H9 (cell line): Measurements from ENCODE around the gene CAMTA1. TPM values are rescaled to one million over a fixed set of nuclear protein-coding genes. Genes with fewer than 3 reads are reported as not detected.

Experiments
- DNase-seq: peaks from one replicate; pipeline ENCODE4 v3.0.0-alpha.2; 2017
- H2AFZ ChIP-seq: one replicate; pipeline ENCODE4 v1.6.1; 2013; ENCODE audit warnings: mild to moderate bottlenecking, low read length, control low read depth, moderate library complexity
- H2AK5ac ChIP-seq: 2 replicates; pipeline ENCODE4 v1.6.1; 2013; ENCODE audit warnings: low read length, control low read depth, mixed read lengths; ENCODE audit not compliant: insufficient read length
- H2BK120ac ChIP-seq: one replicate; pipeline ENCODE4 v1.6.1; 2013; ENCODE audit warnings: low read depth, mild to moderate bottlenecking, low read length, control low read depth, inconsistent platforms; ENCODE audit not compliant: poor library complexity, severe bottlenecking
- H2BK12ac ChIP-seq: 2 replicates; pipeline ENCODE4 v1.6.1; 2013; ENCODE audit warnings: low read length, control low read depth, mixed read lengths, low read depth; ENCODE audit not compliant: insufficient read length
- H2BK15ac ChIP-seq: 2 replicates; pipeline ENCODE4 v1.6.1; 2013; ENCODE audit warnings: low read depth, low read length, control low read depth
- H2BK20ac ChIP-seq: one replicate; pipeline ENCODE4 v1.6.1; 2013; ENCODE audit warnings: low read depth, mild to moderate bottlenecking, low read length, control low read depth, inconsistent platforms; ENCODE audit not compliant: poor library complexity, severe bottlenecking
- H2BK5ac ChIP-seq: 2 replicates; pipeline ENCODE4 v1.6.1; 2013; ENCODE audit warnings: low read length, control low read depth, mixed read lengths; ENCODE audit not compliant: insufficient read length
- H3K14ac ChIP-seq: 2 replicates; pipeline ENCODE4 v1.6.1; 2013; ENCODE audit warnings: low read length, control low read depth; ENCODE audit not compliant: insufficient read depth
- H3K18ac ChIP-seq: 2 replicates; pipeline ENCODE4 v1.6.1; 2013; ENCODE audit warnings: low read depth, mild to moderate bottlenecking, mixed read lengths, low read length, control low read depth; ENCODE audit not compliant: insufficient read length
- H3K23ac ChIP-seq: 2 replicates; pipeline ENCODE4 v1.6.1; 2013; ENCODE audit warnings: low read length, control low read depth, mixed read lengths, low read depth; ENCODE audit not compliant: insufficient read length
- H3K23me2 ChIP-seq: 2 replicates; pipeline ENCODE4 v1.6.1; 2013; ENCODE audit warnings: low read depth, mild to moderate bottlenecking, mixed read lengths, low read length, control low read depth; ENCODE audit not compliant: insufficient read length, poor library complexity, severe bottlenecking
- H3K27ac ChIP-seq: 2 replicates; pipeline ENCODE4 v1.5.1; 2013; ENCODE audit warnings: low read length, control low read depth, mixed read lengths, low read depth; ENCODE audit not compliant: insufficient read length
- H3K27me3 ChIP-seq: 2 replicates; pipeline ENCODE4 v1.6.1; 2013; ENCODE audit warnings: low read length, control low read depth, inconsistent platforms; ENCODE audit not compliant: insufficient read depth
- H3K4ac ChIP-seq: 2 replicates; pipeline ENCODE4 v1.6.1; 2013; ENCODE audit warnings: low read depth, mild to moderate bottlenecking, control low read depth, inconsistent platforms, low read length, moderate library complexity
- H3K4me1 ChIP-seq: 2 replicates; pipeline ENCODE4 v1.6.1; 2013; ENCODE audit warnings: low read length, control low read depth, inconsistent platforms; ENCODE audit not compliant: insufficient read depth
- H3K4me2 ChIP-seq: 2 replicates; pipeline ENCODE4 v1.6.1; 2013; ENCODE audit warnings: low read length, control low read depth, mixed read lengths; ENCODE audit not compliant: insufficient read length, insufficient read depth
- H3K56ac ChIP-seq: 2 replicates; pipeline ENCODE4 v1.6.1; 2013; ENCODE audit warnings: low read depth, mild to moderate bottlenecking, mixed read lengths, low read length, control low read depth; ENCODE audit not compliant: insufficient read length
- H3K79me1 ChIP-seq: 2 replicates; pipeline ENCODE4 v1.6.1; 2013; ENCODE audit warnings: low read depth, mild to moderate bottlenecking, moderate library complexity, low read length, control low read depth, inconsistent platforms; ENCODE audit not compliant: insufficient read depth, poor library complexity, severe bottlenecking
- H3K79me2 ChIP-seq: 2 replicates; pipeline ENCODE4 v1.6.1; 2013; ENCODE audit warnings: low read length, control low read depth, inconsistent platforms; ENCODE audit not compliant: insufficient read depth
- H3K9ac ChIP-seq: 2 replicates; pipeline ENCODE4 v1.6.1; 2013; ENCODE audit warnings: low read length, control low read depth, mixed read lengths; ENCODE audit not compliant: insufficient read length; ENCODE audit errors: extremely low read depth
- H3K9me3 ChIP-seq: one replicate; pipeline ENCODE4 v1.6.1; 2013; ENCODE audit warnings: low read depth, low read length, inconsistent platforms; ENCODE audit not compliant: control insufficient read depth
- H3T11ph ChIP-seq: one replicate; pipeline ENCODE4 v1.6.1; 2013; ENCODE audit warnings: mild to moderate bottlenecking, low read length, control low read depth, inconsistent platforms
- H4K20me1 ChIP-seq: one replicate; pipeline ENCODE4 v1.6.1; 2013; ENCODE audit not compliant: control insufficient read depth, insufficient read length, insufficient read depth
- H4K5ac ChIP-seq: 2 replicates; pipeline ENCODE4 v1.6.1; 2013; ENCODE audit warnings: low read depth, mild to moderate bottlenecking, mixed read lengths, low read length, control low read depth; ENCODE audit not compliant: insufficient read length
- H4K8ac ChIP-seq: replicated peaks from 2 replicates; pipeline ENCODE4 v1.6.1; 2013; ENCODE audit warnings: low read length, control low read depth, mixed read lengths, low read depth; ENCODE audit not compliant: insufficient read length
- H4K91ac ChIP-seq: 2 replicates; pipeline ENCODE4 v1.6.1; 2013; ENCODE audit warnings: low read depth, mild to moderate bottlenecking, moderate library complexity, mixed read lengths, low read length, control low read depth; ENCODE audit not compliant: insufficient read length
- H3K27ac Mint-ChIP-seq, 3 experiments: 2 replicates in 2 of 3; 3 replicates in 1 of 3; pipeline ENCODE4 v1.8.0; 2020 to 2021; ENCODE audit warnings: mixed read lengths in 3 of 3, mild to moderate bottlenecking in 1 of 3, moderate library complexity in 1 of 3
- H3K27me3 Mint-ChIP-seq: 2 replicates; pipeline ENCODE4 v1.8.0; 2021; ENCODE audit warnings: low read depth, mild to moderate bottlenecking, moderate library complexity, mixed read lengths
- H3K36me3 Mint-ChIP-seq, 3 experiments: 2 replicates in 2 of 3; 3 replicates in 1 of 3; pipeline ENCODE4 v1.8.0; 2020 to 2021; ENCODE audit warnings: low read depth in 3 of 3, mixed read lengths in 3 of 3; ENCODE audit not compliant: insufficient read depth in 1 of 3
- H3K4me1 Mint-ChIP-seq, 2 experiments: 2 replicates each; pipeline ENCODE4 v1.8.0; 2020; ENCODE audit warnings: mixed read lengths in 2 of 2
- H3K4me3 Mint-ChIP-seq, 2 experiments: 2 replicates in 1 of 2; 3 replicates in 1 of 2; pipeline ENCODE4 v1.8.0; 2020 to 2021; ENCODE audit warnings: mild to moderate bottlenecking in 2 of 2, mixed read lengths in 2 of 2, moderate library complexity in 1 of 2
- H3K9me3 Mint-ChIP-seq, 2 experiments: 2 replicates in 1 of 2; 3 replicates in 1 of 2; pipeline ENCODE4 v1.8.0; 2020; ENCODE audit warnings: mild to moderate bottlenecking in 2 of 2, mixed read lengths in 2 of 2, moderate library complexity in 1 of 2
- WGBS: extraction: QIAGEN DNeasy Blood & Tissue Kit; methylation state at CpG from one replicate; pipeline ENCODE4 v1.1.7; 2013; ENCODE audit warnings: missing lambda C conversion rate, low lambda C conversion rate, mixed read lengths; ENCODE audit not compliant: insufficient read length; ENCODE audit errors: extremely low coverage; 5-methylcytosine and 5-hydroxymethylcytosine counted together
- total RNA-seq: library from RNA; stranded (reverse); gene quantifications from 2 replicates; pipeline ENCODE4 v1.2.1, GENCODE V29; 2021
- TF ChIP-seq, protein P1 (sequence below): fragments of 200-600 bp; sonication (generic); conservative IDR thresholded peaks from 3 replicates; pipeline ENCODE4 v1.8.0; 2021; ENCODE audit warnings: antibody characterized with exemption, mild to moderate bottlenecking

The CAMTA1 gene
- total RNA-seq, 1 experiment from 2014 or later = 115 TPM

DNA sequence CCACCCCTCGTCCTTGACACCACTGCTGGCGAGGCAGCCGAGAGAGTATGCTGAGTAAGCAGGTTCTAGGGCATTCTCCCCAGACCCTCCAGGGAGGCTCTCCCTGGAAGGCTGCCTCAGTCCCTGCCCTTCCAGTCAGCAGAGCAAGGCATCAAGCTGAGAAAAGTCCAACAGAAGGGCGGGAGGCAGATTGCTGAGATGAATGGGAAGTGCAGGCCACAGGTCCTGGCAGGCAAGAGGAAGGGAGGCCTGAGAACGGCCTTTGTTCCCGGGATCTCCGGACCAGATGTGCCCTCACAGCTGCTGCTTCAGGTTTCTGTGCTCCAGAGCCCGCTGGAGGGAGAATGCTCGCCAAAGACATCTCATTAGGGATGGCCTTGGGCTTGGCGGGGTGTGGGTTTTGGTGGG, 715.8 kb downstream of the CAMTA1 start:
- no peaks in the 10 kb centered on the region for H3K9me3 Mint-ChIP-seq
- no peak overlapping the region for H2AFZ ChIP-seq
- peak overlapping the region in 1 of 2 experiments; percentile 25; a peak in 1 of 5 replicates for H3K4me3 Mint-ChIP-seq
- no peak overlapping the region for H2BK20ac ChIP-seq
- no peaks in the 10 kb centered on the region for H3K36me3 Mint-ChIP-seq
- no peaks in the 10 kb centered on the region for H3K79me2 ChIP-seq
- H3K56ac ChIP-seq = no peak overlapping the region
- no peak overlapping the region for H3K4me2 ChIP-seq
- H4K8ac ChIP-seq = no peak overlapping the region
- H3K23ac ChIP-seq = no peak overlapping the region
- no peaks in the 10 kb centered on the region for H3K23me2 ChIP-seq
- DNase-seq = no peak
- TF ChIP-seq, protein P1, sequence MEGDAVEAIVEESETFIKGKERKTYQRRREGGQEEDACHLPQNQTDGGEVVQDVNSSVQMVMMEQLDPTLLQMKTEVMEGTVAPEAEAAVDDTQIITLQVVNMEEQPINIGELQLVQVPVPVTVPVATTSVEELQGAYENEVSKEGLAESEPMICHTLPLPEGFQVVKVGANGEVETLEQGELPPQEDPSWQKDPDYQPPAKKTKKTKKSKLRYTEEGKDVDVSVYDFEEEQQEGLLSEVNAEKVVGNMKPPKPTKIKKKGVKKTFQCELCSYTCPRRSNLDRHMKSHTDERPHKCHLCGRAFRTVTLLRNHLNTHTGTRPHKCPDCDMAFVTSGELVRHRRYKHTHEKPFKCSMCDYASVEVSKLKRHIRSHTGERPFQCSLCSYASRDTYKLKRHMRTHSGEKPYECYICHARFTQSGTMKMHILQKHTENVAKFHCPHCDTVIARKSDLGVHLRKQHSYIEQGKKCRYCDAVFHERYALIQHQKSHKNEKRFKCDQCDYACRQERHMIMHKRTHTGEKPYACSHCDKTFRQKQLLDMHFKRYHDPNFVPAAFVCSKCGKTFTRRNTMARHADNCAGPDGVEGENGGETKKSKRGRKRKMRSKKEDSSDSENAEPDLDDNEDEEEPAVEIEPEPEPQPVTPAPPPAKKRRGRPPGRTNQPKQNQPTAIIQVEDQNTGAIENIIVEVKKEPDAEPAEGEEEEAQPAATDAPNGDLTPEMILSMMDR = no peak
- no peaks in the 10 kb centered on the region for H3K9me3 ChIP-seq
- H2BK5ac ChIP-seq = no peak overlapping the region
- WGBS = no CpG with 5 or more reads among the region's 10 CpGs
- no peaks in the 10 kb centered on the region for H3K27me3 Mint-ChIP-seq
- H4K5ac ChIP-seq = no peak overlapping the region
- H3K4me1 ChIP-seq = no peaks in the 10 kb centered on the region; the same call in 1 of the 2 replicates
- no peaks in the 10 kb centered on the region for H4K20me1 ChIP-seq
- no peak overlapping the region for H2BK12ac ChIP-seq
- peaks cover 2 to 6% of the 10 kb centered on the region in 2 experiments for H3K4me1 Mint-ChIP-seq
- H3K18ac ChIP-seq = no peak overlapping the region
- H2BK15ac ChIP-seq = no peak overlapping the region
- H2BK120ac ChIP-seq = no peak overlapping the region
- H3K14ac ChIP-seq = no peak overlapping the region; the same call in 1 of the 2 replicates
- H4K91ac ChIP-seq = no peak overlapping the region
- no peak overlapping the region for H3T11ph ChIP-seq
- H3K27me3 ChIP-seq = no peaks in the 10 kb centered on the region
- no peak overlapping the region for H3K9ac ChIP-seq
- no peak overlapping the region for H2AK5ac ChIP-seq
- H3K79me1 ChIP-seq = no peaks in the 10 kb centered on the region
- H3K4ac ChIP-seq = no peak overlapping the region
- peak overlapping the region in 1 of 3 experiments; percentile 63; a peak in 1 of 7 replicates for H3K27ac Mint-ChIP-seq
- no peak overlapping the region for H3K27ac ChIP-seq
